C4-2B (cell line): ENCODE data around the gene LTBP2.

Source experiments
- H3K27ac ChIP-seq: fragments of 450-650 bp; 2 replicates; pipeline ENCODE4 v1.5.1; 2017
- CTCF ChIP-seq: fragments of 450-650 bp; conservative IDR thresholded peaks from 2 replicates; pipeline ENCODE4 v1.5.1; 2017; ENCODE audit warnings: mild to moderate bottlenecking
- ZFX ChIP-seq: fragments of 450-650 bp; IDR thresholded peaks from 2 replicates; pipeline ENCODE4 v1.6.1; 2017

Gene LTBP2

GRCh38 chr14:74547331-74547927 is 64.6 kb downstream of the LTBP2 start:
- H3K27ac ChIP-seq, result no peak overlapping the region
- TF ChIP-seq ZFX (no peak), CTCF (no peak)

GRCh38 chr14:74546416-74546815 is 65.6 kb downstream of the LTBP2 start:
- TF ChIP-seq CTCF, result no peak
- no peak for TF ChIP-seq ZFX
- no peak overlapping the region for H3K27ac ChIP-seq

- no peak overlapping the region for H3K27ac ChIP-seq
- TF ChIP-seq ZFX (no peak), CTCF (no peak)
Measured at GRCh38 chr14:74545386-74545785, 66.7 kb downstream of the LTBP2 start.

- no peak overlapping the region for H3K27ac ChIP-seq
- TF ChIP-seq ZFX (no peak), CTCF (no peak)
Measured at GRCh38 chr14:74543771-74544438, 68.1 kb downstream of the LTBP2 start.

- H3K27ac ChIP-seq, result no peak overlapping the region
- TF ChIP-seq CTCF (no peak), ZFX (no peak)
Measured at GRCh38 chr14:74542056-74542685, 69.9 kb downstream of the LTBP2 start.

GRCh38 chr14:74541225-74541624 is 70.8 kb downstream of the LTBP2 start:
- no peak for TF ChIP-seq CTCF
- TF ChIP-seq ZFX, result no peak
- H3K27ac ChIP-seq, result no peak overlapping the region

GRCh38 chr14:74539503-74539902 is 72.5 kb downstream of the LTBP2 start:
- no peak overlapping the region for H3K27ac ChIP-seq
- TF ChIP-seq CTCF (no peak), ZFX (no peak)
